NCI-H2107 treated with DMSO at 0.1 percent for 48 hours (cell line): ENCODE data around the gene WNT8B.

Source experiments
- DNase-seq: peaks from one replicate; lab custom pipeline; 2025; ENCODE audit not compliant: unreplicated experiment; lab: John Stamatoyannopoulos, UW

WNT8B gene

GRCh38 chr10:100518761-100519241, 56.0 kb downstream of the WNT8B start:
- peak; percentile 54 for DNase-seq

GRCh38 chr10:100519311-100520051, 56.7 kb downstream of the WNT8B start, which contains the start of gene SEC31B:
Gene SEC31B (minus strand): TSS chr10:100519861. CDS start chr10:100516952, 2,909 bp downstream.
- DNase-seq: no peak

GRCh38 chr10:100520811-100521210, 58.0 kb downstream of the WNT8B start:
- no peak for DNase-seq

- no peak for DNase-seq
These were observed 59.4 kb downstream of the WNT8B start for GRCh38 chr10:100522107-100522801.

- no peak for DNase-seq
These were observed 60.1 kb downstream of the WNT8B start for GRCh38 chr10:100522945-100523344.

- no peak for DNase-seq
These were observed 61.4 kb downstream of the WNT8B start for GRCh38 chr10:100524206-100524605.

GRCh38 chr10:100524638-100525037, 61.8 kb downstream of the WNT8B start:
- no peak for DNase-seq

GRCh38 chr10:100528123-100528886, 65.5 kb downstream of the WNT8B start:
- DNase-seq: no peak

- DNase-seq: no peak
These were observed 66.2 kb downstream of the WNT8B start for GRCh38 chr10:100528921-100529474.

- DNase-seq: peak; percentile 59
These were observed 66.9 kb downstream of the WNT8B start, which contains the start of gene NDUFB8 for GRCh38 chr10:100529475-100530298. Gene NDUFB8 (minus strand): TSS chr10:100529871. CDS start chr10:100529851, 20 bp downstream.

GRCh38 chr10:100531761-100532160, 69.0 kb downstream of the WNT8B start:
- DNase-seq: no peak
